NCI-H446 treated with DMSO at 0.1 percent for 48 hours (cell line): ENCODE results near the gene PRODH2.

Experiments used
- DNase-seq: peaks from one replicate; lab custom pipeline; 2025; lab: John Stamatoyannopoulos, UW

PRODH2 gene

DNA sequence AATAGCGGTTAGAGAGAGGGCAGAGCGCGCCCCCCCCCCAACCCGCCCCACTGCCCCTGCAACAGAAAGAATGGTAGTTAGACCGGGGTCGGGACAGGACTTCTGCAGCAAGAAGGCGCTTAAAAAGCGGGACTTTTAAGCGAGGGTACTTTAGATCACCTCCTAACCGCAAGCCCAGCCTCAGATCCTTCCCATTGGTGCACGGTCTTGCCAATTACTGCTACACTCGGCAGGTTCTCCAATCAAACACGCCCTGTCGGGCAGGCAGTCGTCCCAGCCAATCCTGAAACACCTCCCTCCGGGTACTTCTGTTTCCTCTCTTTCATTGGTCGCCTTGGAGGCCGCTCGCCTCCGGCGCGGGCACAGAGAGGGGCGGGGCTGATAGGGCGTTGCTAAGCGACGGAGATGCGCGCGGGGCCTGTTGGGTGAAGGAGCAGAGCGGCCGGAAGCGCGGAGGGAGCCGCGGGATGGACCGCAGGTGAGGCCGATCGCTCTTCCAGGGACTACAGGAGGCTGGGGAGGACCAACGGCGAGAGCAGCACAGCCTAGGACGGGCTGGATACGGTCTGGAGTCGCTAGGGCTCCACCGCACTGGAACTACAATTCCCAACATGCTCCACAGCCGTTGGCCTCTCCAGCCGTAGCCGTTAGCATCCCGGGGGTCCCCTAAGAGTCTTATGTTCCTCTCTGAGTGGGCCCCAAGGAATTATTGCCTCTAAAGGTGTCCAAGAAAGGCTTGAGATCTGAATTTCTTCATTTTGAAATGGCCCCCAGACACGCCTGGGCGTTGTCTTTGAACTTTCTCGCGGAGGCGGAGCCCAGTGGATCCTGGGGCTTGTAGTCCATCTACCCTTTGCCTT, 54.7 kb downstream of the PRODH2 start, which contains the start of gene PROSER3:
Gene PROSER3 (plus strand): TSS at position 428 of the 860 bp plus-strand sequence. CDS start 40 bp downstream, at position 468.
- peak; percentile 99 for DNase-seq

DNA sequence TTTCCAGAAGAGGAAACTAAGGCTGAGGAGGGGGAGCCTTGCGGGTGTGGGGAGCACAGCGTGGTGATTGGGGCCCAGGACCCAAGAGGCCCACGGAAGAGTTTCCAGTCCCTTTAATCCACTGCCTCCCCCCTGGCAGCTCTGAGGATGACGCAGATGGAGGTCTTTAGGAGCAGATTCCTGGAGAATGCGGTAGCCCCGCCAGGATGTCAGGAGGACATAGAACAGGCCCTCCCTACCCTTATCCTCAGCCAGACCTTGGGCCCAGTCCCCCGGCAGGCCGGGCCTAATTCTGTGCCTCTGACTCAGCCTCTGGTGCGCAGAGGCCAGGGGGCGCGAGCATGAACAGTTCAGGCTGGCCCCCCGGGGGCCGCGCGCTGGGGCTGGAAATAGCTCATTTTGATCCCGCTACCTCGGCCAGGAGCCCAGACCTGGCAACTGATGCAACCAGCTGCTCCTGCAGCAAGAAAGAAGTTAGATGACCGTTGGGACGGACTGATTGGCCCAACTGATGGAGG, 55.4 kb downstream of the PRODH2 start:
- peak; percentile 97 for DNase-seq

DNA sequence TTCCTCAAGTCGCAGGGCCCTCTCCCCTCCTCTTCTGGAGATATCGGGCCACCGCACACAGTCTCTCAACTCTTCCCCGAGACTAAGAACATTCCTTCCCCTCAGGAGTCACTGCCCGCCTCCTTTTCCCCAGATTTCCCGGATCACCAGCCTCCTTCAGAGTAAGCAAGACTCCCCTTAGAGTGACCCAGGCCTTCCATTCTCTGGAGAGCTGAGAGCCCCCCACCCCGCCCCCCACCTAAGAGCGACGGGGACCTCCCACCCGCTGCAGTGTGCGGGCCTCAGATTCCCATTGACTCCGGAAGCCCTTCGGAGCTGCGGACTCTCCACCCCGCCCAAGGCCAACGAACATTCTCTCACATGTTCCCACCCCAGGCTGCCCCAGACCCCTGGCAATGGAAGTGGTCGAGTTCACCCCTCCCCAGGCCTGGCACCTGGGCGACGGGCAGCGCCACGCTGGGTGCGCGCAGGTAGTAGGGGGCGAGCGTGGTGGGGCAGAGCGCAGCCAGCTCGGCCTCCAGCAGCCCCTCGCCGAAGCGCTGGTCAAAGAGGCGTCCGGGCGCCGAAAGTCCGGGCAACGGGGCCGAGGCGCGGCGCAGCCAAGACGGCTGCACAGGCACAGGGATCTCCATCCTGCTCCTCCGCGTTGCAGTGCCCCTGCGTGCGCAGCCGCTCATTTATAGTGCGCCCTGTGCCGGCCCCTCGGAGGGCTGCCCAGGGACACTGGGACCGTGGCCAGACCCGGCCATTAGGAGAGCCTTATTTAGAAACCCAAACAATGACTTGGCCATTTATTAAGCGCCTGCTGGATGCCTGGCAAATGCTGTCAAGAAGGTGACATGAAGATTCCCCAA, 56.0 kb downstream of the PRODH2 start, which contains the start of gene HSPB6:
Gene HSPB6 (minus strand): TSS at position 653 of the 854 bp plus-strand sequence. CDS start 21 bp downstream, at position 632.
- DNase-seq: no peak

DNA sequence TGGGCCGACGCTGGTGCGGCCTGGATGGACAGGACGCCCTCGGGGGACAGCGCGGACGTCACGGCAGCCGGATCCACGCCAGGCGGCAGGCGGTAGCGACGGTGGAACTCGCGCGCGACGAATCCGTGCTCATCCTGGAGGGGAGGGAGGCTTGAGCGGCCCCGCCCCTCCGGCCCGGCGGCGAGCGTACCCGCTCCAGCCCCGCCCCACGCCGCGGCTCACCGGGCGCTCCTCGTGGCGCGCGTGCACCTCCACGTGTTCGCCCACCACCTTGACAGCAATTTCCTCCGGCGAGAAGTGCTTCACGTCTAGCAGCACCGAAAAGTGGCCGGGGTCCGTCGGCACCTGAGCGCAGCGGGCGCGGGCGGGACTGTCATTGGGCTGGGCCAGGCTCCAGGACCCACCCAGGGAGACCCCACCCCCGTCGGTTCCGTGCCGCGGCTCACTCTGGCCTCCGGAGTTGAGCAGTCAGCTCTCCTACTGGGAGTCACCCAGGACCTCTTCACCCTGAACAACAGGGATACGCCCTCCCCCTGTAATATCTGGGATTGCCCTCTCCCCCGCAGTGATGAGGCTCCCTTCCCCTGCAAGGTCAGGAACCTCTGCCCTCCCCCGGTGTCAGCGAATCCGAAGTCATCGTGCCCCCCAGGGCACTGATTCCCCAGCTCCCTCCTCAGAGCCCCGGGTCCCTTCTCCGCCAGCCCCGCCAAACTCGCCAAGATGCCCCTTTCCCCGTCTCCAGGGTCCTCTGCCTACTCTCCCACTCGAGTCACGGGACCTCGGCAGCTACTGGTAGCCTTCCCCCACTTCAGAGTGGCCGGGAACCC, 56.9 kb downstream of the PRODH2 start:
- no peak for DNase-seq

DNA sequence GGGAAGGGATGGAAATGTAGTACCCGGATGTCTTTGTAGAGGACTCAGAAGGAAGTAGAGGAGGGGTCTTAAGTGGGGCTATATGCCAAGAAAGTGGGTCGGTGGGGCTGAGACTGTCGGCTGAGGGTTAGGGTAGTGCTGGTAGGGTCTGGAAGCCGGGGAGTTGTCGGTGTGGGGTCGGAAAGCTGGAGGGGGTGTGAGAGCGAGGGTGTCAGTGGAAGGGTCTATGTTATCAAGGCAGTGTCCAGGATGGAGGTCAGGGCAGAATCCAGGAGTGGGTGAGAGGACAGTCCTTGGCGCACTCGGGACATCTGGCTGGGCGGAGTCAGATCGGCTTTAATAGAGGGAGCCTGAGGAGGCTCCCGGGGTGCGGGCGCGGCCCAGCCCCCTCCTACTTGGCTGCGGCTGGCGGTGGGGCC, 57.5 kb downstream of the PRODH2 start:
- DNase-seq: no peak

DNA sequence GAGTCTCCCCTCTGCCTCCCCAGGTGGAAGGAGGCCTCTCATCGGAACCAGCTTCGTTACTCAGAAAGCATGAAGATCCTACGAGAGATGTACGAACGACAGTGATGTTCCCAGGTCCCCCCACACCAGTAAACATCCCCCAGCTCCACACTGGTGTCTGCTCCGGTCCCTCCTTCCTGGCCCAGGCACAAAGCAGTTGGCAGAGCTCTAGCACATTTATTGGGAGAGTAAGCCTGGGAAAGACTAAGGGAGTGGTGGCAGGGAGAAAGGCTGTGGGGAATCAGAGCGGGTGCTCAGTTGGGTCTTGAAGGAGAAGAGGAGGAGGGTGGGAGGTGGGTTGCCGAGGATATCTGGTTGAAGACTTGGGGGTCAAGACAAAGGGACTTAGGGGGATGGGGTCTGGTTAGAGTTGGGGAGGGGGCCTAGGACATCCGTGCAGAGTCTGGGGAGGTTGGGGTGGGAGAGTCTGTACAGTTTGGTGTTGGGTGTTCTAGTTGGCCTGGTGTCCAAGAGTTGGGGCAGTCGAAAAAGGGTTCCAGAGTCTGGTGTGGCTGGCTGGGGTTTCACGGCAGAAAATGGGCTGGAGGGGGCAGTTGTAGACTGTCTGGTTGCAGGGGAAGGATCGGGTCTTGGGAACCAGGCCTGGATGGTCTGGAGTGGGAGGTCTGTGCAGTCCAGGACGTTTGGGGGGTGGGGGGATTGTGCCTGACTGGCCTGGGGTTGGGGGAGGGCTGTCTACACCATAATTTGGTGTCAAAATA, 58.1 kb downstream of the PRODH2 start:
- DNase-seq: no peak

DNA sequence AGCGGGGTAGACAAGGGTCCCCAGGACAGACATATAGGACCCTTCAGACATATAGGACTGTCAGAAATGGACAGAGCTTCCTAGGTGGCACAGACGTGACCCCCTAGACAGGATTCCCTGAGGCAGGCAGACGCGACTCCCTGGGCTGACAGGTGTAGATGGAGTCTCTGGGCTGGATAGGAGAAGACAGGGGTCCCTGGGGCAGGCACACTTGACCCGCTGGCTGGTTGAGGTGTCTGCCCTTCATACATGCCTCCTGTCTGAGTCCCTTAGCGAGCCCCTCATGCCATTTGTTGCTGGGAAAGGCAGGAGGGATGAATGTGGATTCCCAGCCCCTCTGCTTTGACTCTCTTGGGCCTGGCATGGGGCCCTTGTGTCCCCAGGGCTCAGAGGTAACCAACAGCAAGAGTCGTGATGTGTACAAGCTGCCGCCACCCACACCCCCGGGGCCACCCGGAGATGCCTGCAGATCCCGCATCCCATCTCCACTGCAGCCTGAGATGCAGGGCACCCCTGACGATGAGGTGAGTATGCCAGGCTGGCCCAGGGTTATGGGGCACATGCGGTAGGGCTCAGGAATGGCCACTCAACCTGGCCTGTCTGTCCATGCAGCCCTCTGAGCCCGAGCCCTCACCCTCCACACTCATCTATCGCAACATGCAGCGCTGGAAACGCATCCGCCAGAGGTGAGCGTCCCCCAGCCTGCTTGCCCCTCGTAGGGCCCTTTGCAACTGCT, 58.8 kb downstream of the PRODH2 start:
- no peak for DNase-seq

DNA sequence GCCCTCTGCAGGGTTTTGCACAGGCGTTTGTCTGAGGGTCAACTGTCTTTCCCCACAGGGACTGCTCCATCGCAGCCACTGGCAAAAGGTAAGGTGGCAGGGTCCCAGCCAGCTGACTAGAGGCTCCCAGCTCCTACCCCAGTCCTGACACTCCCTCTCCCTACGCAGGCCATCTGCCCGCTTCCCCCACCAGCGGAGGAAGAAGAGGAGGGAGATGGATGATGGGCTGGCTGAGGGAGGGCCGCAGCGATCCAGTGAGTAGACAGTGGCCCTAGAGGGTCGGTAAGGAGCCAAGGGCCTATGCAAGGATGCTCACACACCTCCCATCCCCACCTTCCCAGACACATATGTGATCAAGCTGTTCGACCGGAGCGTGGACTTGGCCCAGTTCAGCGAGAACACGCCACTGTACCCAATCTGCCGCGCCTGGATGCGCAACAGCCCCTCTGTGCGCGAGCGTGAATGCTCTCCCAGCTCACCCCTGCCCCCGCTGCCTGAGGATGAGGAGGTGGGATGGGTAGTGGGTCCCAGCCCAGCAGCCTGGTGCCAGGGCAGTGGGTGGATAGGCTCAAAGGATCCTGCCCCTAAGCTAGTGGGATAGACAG, 59.8 kb downstream of the PRODH2 start:
- DNase-seq: no peak

DNA sequence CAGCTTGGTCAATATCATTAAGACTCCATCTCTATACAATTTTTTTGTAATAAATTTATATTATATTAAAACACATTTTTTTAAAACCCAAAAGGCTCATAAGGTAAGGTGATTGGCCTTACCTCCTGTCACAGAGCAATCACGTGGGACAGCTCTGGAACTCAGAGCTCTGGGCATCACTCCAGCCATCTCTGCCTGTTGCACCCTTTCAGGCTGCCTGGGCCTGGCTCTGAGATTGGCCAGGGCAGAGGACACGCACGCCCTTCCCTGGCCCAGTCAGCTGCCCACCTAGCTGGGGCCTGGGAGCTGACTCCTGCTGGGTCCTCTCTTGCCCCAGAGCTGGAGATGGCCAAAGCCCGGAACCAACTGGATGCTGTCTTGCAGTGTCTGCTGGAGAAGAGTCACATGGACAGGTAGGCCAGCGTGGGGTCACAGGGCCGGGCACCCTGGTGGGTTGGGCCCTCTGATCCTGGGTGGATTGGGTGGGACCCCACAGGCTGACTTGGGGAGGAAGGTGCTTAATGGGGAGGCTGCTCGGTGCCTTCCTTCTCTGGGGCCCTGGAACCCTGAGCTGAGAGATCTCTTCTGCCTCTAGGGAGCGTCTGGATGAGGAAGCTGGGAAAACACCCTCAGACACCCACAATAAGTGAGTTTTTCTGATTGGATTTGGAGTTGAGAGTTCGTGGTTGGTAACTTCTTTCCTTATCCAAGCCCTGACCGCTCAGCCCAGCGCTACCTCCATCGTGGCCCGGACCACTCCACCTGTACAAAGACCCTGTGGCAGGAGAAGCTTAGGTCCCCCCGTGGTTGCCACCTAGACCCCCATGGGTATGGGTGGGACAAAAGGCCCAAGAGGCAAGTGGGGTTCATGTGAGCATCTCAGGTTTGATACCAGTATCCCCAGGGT, 60.6 kb downstream of the PRODH2 start:
- no peak for DNase-seq

DNA sequence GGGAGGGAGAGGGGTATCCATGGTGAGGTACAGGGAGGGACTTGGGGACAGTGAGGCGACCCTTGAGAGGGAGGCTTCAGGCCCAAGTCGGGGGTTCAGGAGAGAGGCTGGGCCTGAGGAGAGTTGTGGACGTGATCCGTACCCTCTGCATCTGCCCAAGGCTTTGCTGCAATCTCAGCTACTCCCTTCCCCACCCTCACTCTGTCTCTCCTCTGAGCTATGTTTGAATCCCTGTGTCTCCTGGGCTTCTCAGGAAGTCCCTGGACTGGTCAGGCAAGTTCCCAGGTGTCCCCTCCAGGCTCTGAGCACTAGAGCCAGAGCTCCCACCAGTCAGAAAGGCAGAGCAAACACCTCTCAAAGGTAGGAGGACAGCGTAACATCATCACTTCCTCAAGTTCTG, 62.5 kb downstream of the PRODH2 start:
- DNase-seq: no peak
